Progenitor cell of endocrine pancreas (in vitro differentiated cells): Measurements from ENCODE around the gene PHF23. TPM values are rescaled to one million over a fixed set of nuclear protein-coding genes. Genes with fewer than 3 reads are reported as not detected.

Source experiments
- DNase-seq: peaks from one replicate; pipeline ENCODE4 v3.0.0; 2021; ENCODE audit warnings: low spot score; ENCODE audit not compliant: unreplicated experiment
- H3K27ac Mint-ChIP-seq: 2 replicates; pipeline ENCODE4 v1.8.0; 2021; ENCODE audit warnings: mild to moderate bottlenecking, moderate library complexity, mixed read lengths
- H3K27me3 Mint-ChIP-seq: 2 replicates; pipeline ENCODE4 v1.8.0; 2021; ENCODE audit warnings: mixed read lengths
- H3K36me3 Mint-ChIP-seq: 2 replicates; pipeline ENCODE4 v1.8.0; 2022; ENCODE audit warnings: mixed read lengths; ENCODE audit not compliant: insufficient read depth
- H3K4me1 Mint-ChIP-seq: 2 replicates; pipeline ENCODE4 v1.8.0; 2021; ENCODE audit warnings: low read depth, mixed read lengths
- H3K4me3 Mint-ChIP-seq: 2 replicates; pipeline ENCODE4 v1.8.0; 2021; ENCODE audit warnings: low read depth, mild to moderate bottlenecking, moderate library complexity, mixed read lengths
- H3K9me3 Mint-ChIP-seq: 2 replicates; pipeline ENCODE4 v1.8.0; 2021; ENCODE audit warnings: low read depth, mixed read lengths
- CTCF ChIP-seq: fragments of 200-600 bp; sonication (generic); IDR thresholded peaks from one replicate; pipeline ENCODE4 v1.5.0; 2021; ENCODE audit warnings: antibody characterized with exemption, mild to moderate bottlenecking; ENCODE audit not compliant: unreplicated experiment
- total RNA-seq: library from RNA; stranded (reverse); gene quantifications from 2 replicates; pipeline ENCODE4 v1.2.1, GENCODE V29; 2021

Gene PHF23
- total RNA-seq, 1 donor from 2014 or later: 73.7 TPM

- Mint-ChIP-seq H3K27me3 (no peaks in the 10 kb centered on the region), H3K27ac (peak overlapping the region; percentile 89), H3K9me3 (no peaks in the 10 kb centered on the region), H3K4me1 (peaks cover 11% of the 10 kb centered on the region), H3K4me3 (peak overlapping the region; percentile 71), H3K36me3 (peaks cover 7% of the 10 kb centered on the region)
- TF ChIP-seq CTCF: no peak
- DNase-seq: peak; percentile 86
Measured at GRCh38 chr17:7204828-7205461, 34.3 kb downstream of the PHF23 start.

DNA sequence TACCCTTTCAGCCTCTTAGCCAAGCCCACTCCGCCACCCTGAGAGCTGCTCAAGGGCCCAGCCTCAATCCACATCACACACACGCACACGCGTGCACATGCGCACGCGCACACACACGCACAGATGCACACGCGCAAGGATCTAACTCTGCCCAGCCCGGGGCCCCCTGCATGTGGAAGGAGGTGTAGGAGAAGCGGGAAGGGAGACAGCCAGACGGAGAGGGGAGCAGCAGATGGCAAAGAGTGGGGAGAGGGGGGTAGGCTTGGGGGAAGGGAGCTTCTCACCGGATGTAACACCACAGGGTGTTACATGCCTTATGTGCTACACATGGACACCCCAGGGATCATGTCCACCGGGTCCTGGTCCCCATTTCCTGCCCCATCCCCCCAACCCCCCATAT lies 34.9 kb downstream of the PHF23 start:
- Mint-ChIP-seq H3K9me3 (no peaks in the 10 kb centered on the region), H3K36me3 (peaks cover 7% of the 10 kb centered on the region), H3K27ac (peak overlapping the region; percentile 71), H3K4me3 (peak overlapping the region; percentile 71), H3K27me3 (no peaks in the 10 kb centered on the region), H3K4me1 (peaks cover 11% of the 10 kb centered on the region)
- no peak for DNase-seq
- no peak for TF ChIP-seq CTCF

DNA sequence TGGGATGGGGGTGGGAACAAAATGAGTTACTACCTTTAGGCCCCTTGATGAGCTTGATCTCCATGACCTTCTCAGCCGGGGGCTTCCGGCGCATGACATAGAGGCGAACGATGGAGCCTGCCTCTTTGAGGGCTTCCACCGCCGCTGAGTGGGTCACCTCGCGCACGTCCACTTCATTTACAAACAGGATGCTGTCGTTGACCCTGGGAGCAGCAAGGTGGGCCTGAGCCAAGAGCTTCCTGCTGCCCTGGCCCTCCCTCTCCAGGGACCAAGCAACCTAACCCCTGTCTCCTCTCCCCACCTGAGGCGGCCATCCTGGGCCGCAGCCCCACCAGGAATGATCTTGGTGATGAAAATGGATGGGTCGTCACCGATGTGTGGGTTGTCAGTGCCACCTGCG lies 35.9 kb downstream of the PHF23 start:
- Mint-ChIP-seq H3K27me3 (no peaks in the 10 kb centered on the region), H3K9me3 (no peaks in the 10 kb centered on the region), H3K36me3 (peaks cover 7% of the 10 kb centered on the region), H3K4me3 (no peak overlapping the region), H3K27ac (no peak overlapping the region), H3K4me1 (peaks cover 9% of the 10 kb centered on the region)
- DNase-seq: no peak
- TF ChIP-seq CTCF: no peak

DNA sequence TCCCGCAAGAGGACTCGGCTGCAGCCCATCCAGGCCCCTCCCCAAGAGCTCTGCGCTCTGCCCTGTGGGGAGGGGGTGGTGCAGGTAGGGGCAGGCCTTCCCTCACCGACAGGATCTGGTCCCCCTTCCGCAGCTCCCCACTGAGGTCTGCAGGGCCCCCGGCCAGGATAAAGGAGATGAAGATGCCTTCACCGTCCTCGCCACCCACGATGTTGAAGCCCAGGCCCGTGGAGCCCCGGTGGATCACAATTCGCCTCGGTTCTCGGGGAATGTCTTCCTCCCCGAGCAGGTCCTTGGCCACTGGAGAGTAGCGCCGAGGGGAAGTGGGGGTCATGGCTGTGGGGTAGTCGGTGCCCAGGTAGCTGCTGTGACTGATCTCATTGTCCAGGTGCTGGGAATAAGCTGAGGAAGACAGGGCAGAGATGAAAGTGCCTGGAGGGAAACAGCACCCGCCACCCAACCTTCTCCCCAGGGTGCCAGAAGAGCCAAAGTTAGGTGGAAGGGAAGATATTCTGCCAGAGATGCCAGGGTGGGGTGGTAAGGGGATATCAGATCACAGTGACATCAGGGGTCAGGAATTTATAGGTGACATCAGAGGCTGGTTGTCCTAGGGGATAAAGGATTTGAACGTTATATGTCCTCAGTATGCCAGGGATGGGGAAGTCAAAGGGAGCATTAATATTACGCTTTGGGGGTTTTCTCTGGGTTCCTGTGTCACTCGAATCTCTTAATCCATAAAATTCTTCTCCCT lies 42.4 kb downstream of the PHF23 start:
- no peak for DNase-seq
- Mint-ChIP-seq H3K27ac (no peak overlapping the region), H3K9me3 (no peaks in the 10 kb centered on the region), H3K27me3 (no peaks in the 10 kb centered on the region), H3K4me1 (no peaks in the 10 kb centered on the region), H3K4me3 (no peak overlapping the region), H3K36me3 (peaks cover 9% of the 10 kb centered on the region)
- TF ChIP-seq CTCF: no peak

- no peak for TF ChIP-seq CTCF
- Mint-ChIP-seq H3K4me3 (no peak overlapping the region), H3K27me3 (no peaks in the 10 kb centered on the region), H3K4me1 (no peaks in the 10 kb centered on the region), H3K9me3 (no peaks in the 10 kb centered on the region), H3K27ac (no peak overlapping the region), H3K36me3 (peaks cover 11% of the 10 kb centered on the region)
- DNase-seq: no peak
Measured at GRCh38 chr17:7195971-7196370, 43.3 kb downstream of the PHF23 start.
